ENCODE data around the gene KSR1. TPM values are rescaled to one million over a fixed set of nuclear protein-coding genes. Genes with fewer than 3 reads are reported as not detected.
"Not testable (repeated sequence)": the region's sequence is repeated elsewhere in the genome, so short reads cannot be mapped to it uniquely, and the experiment has no call there.

Gene KSR1
- total and polyA plus RNA-seq, 9 of the 15 experiments (the other 6 are each of a cell fraction or from before 2014, with no cell fraction given), result 1.4 to 51.7 (median 18.4) TPM

DNA sequence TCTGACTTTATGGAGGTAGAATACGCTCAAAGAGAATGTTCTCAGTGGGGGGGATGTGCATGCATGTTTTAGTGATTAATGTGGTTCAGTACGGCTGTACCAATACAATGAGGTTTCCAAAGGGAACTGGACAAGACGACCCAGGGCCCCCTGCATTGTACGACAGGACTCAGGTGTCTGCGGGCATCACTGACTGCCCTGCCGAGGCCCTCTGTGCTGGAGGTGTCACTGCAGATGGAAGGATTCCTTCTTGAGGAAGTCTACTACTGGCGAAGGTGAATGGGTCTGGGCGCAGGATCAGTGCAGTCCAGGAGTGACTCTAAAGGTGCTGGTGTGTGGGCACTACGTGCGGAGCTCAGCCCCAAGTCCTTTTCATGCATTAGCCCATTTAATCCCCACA is 171.3 kb downstream of the KSR1 start:
- H3K79me2 ChIP-seq (ENCODE audit: control insufficient read depth, insufficient read depth, low read length), result no peaks in the 10 kb centered on the region
- peaks cover 2 to 13% of the 10 kb centered on the region in 2 experiments for H3K4me1 ChIP-seq (replicated peaks in 1 of 2; ENCODE audit: control insufficient read depth in 2 of 2, insufficient read depth in 2 of 2, low read length in 2 of 2)
- no peaks in the 10 kb centered on the region; the same call in 1 of the 2 replicates for H4K20me1 ChIP-seq (replicated peaks; ENCODE audit: control insufficient read depth, insufficient read depth, low read length)
- ChIA-PET POLR2A (interaction anchor here (0.8 kb wide), 1 partner anchor 309 kb away, joined by 5 read pairs; no protein-coding TSS in a partner anchor), CTCF (ENCODE audit: low intra/inter-chr PET ratio) (no interaction called here)
- H3K9me1 ChIP-seq (ENCODE audit: control insufficient read depth, insufficient read depth, low read length), result no peaks in the 10 kb centered on the region
- ATAC-seq (no peak; the same call in 1 of the 3 replicates), FAIRE-seq (no peak), DNase-seq (ENCODE audit: extremely low read depth in 1 of 4, low spot score in 3 of 4) (no peak)
- 83% methylated on average over 10 of the region's 10 CpGs for WGBS (ENCODE audit: insufficient coverage, low coverage, missing lambda C conversion rate)
- no peaks in the 10 kb centered on the region for H3K27me3 ChIP-seq (ENCODE audit: control insufficient read depth in 2 of 2, insufficient read depth in 2 of 2, low read length in 2 of 2)
- H3K4me2 ChIP-seq (ENCODE audit: insufficient read depth, low read length), result no peak overlapping the region
- in situ Hi-C loops (cut with MboI) (no loop called here), intact Hi-C loops (cut with micrococcal nuclease) (no loop called here)
- H3K9me3 ChIP-seq (replicated peaks; ENCODE audit: control insufficient read depth, insufficient read depth, low read depth, low read length), result no peaks in the 10 kb centered on the region
- no peak overlapping the region for H2AFZ ChIP-seq (ENCODE audit: low read depth, low read length)
- H3K9ac ChIP-seq (ENCODE audit: insufficient read depth in 1 of 2, low read depth in 2 of 2, low read length in 2 of 2), result no peak overlapping the region
- H3K4me3 ChIP-seq, result no peak overlapping the region
- no TSS peak for BruUV-seq (replicated peaks)
- no peak for TF ChIP-seq TRIM28 (IDR thresholded peaks at IDR 0.05)
- TF ChIP-seq PCBP2 (IDR thresholded peaks at IDR 0.05; ENCODE audit: low read depth, low read length, poor library complexity, severe bottlenecking), result no peak
- peak; percentile 81 for TF ChIP-seq POLR2AphosphoS2 (IDR thresholded peaks at IDR 0.05; ENCODE audit: low read length)
- TF ChIP-seq CHD2 (IDR thresholded peaks at IDR 0.05; ENCODE audit: low read depth, low read length), result no peak
- H3K27ac ChIP-seq (ENCODE audit: extremely low read depth, low read depth, low read length), result no peak overlapping the region
- H3K36me3 ChIP-seq (ENCODE audit: control insufficient read depth, insufficient read depth, low read length), result peaks cover 37% of the 10 kb centered on the region; the same call in 2 of the 3 replicates

DNA sequence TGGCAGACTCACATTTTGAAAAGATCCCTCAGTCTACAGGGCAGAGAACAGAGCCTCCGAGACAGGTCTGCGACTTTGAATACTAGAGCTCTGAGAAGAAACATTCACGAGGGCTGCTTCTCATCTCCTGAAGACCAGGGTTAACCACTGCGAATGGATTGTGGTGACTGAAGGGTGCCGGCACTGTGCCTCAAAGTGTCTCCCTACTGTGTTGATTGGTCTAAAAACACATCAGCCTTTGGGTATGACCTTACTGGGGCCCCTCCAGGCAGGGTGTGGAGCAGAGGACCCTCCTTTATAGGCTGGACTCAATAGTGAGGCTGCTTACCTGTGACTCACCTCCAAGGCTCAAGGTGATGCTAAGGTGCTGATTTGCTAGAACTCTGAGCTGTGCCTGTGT is 172.1 kb downstream of the KSR1 start:
- no peaks in the 10 kb centered on the region for H3K27me3 ChIP-seq (ENCODE audit: control insufficient read depth in 2 of 2, insufficient read depth in 2 of 2, low read length in 2 of 2)
- H3K4me2 ChIP-seq (ENCODE audit: insufficient read depth, low read length), result no peak overlapping the region
- H3K79me2 ChIP-seq (ENCODE audit: control insufficient read depth, insufficient read depth, low read length), result no peaks in the 10 kb centered on the region
- no peak overlapping the region for H3K4me3 ChIP-seq
- no peaks in the 10 kb centered on the region for H3K9me3 ChIP-seq (replicated peaks; ENCODE audit: control insufficient read depth, insufficient read depth, low read depth, low read length)
- peaks cover 28% of the 10 kb centered on the region; the same call in 2 of the 3 replicates for H3K36me3 ChIP-seq (ENCODE audit: control insufficient read depth, insufficient read depth, low read length)
- FAIRE-seq (no peak), ATAC-seq (no peak), DNase-seq (ENCODE audit: extremely low read depth in 1 of 4, low spot score in 3 of 4) (no peak)
- no peaks in the 10 kb centered on the region; the same call in 1 of the 2 replicates for H4K20me1 ChIP-seq (replicated peaks; ENCODE audit: control insufficient read depth, insufficient read depth, low read length)
- no peaks in the 10 kb centered on the region for H3K9me1 ChIP-seq (ENCODE audit: control insufficient read depth, insufficient read depth, low read length)
- intact Hi-C loops (cut with micrococcal nuclease), result no loop called here
- H3K4me1 ChIP-seq (replicated peaks in 1 of 2; ENCODE audit: control insufficient read depth in 2 of 2, insufficient read depth in 2 of 2, low read length in 2 of 2), result peaks cover 11 to 22% of the 10 kb centered on the region in 2 experiments
- H3K27ac ChIP-seq (ENCODE audit: extremely low read depth, low read depth, low read length), result no peak overlapping the region
- no peak overlapping the region for H3K9ac ChIP-seq (ENCODE audit: insufficient read depth in 1 of 2, low read depth in 2 of 2, low read length in 2 of 2)
- ChIA-PET CTCF (ENCODE audit: low intra/inter-chr PET ratio) (no interaction called here), POLR2A (interaction anchor here (0.6 to 0.8 kb wide), 3 partner anchors 126 to 310 kb away, joined by 3 to 5 read pairs (median 3); no protein-coding TSS in a partner anchor)
- BruUV-seq (replicated peaks), result no TSS peak
- TF ChIP-seq RBM39 (optimal IDR thresholded peaks at IDR 0.05; ENCODE audit: low read depth, low read length) (no peak), PHF20 (IDR thresholded peaks at IDR 0.05; ENCODE audit: partially characterized antibody) (no peak), SETDB1 (IDR thresholded peaks at IDR 0.05; ENCODE audit: low read length) (no peak), ZNF444 (CRISPR knock-in tag; IDR thresholded peaks at IDR 0.05) (no peak), RHOXF2B (CRISPR knock-in tag; conservative IDR thresholded peaks at IDR 0.05) (no peak)
- TF ChIP-seq, protein P1, sequence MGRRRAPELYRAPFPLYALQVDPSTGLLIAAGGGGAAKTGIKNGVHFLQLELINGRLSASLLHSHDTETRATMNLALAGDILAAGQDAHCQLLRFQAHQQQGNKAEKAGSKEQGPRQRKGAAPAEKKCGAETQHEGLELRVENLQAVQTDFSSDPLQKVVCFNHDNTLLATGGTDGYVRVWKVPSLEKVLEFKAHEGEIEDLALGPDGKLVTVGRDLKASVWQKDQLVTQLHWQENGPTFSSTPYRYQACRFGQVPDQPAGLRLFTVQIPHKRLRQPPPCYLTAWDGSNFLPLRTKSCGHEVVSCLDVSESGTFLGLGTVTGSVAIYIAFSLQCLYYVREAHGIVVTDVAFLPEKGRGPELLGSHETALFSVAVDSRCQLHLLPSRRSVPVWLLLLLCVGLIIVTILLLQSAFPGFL (CRISPR knock-in tag; IDR thresholded peaks at IDR 0.05), result no peak
- WGBS (ENCODE audit: insufficient coverage, low coverage, missing lambda C conversion rate), result 89% methylated on average over 5 of the region's 5 CpGs
- in situ Hi-C loops (cut with MboI), result no loop called here
- H2AFZ ChIP-seq (ENCODE audit: low read depth, low read length), result no peak overlapping the region

DNA sequence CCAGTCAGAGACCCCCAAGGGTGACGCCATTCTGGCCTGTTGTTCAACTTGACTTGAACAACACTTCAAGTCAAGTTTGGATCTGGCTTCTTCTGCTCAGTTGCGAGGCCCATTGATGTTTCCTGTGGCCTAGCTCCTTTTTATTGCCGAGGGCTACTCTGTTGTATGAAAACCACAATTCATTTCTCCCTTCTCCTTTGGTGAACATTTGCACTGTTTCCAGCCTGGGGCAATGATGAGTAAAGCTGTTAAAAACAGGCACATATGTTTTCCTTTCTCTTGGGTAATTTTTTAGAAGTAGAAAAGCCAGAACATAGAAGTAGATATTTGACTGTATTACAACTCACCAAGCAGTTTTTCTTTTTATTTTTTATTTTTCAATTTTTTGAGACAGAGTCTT is 173.0 kb downstream of the KSR1 start:
- H3K9me1 ChIP-seq (ENCODE audit: control insufficient read depth, insufficient read depth, low read length); H3K4me2 ChIP-seq (ENCODE audit: insufficient read depth, low read length); FAIRE-seq; H3K4me3 ChIP-seq; H3K79me2 ChIP-seq (ENCODE audit: control insufficient read depth, insufficient read depth, low read length); BruUV-seq (replicated peaks); H3K27ac ChIP-seq (ENCODE audit: extremely low read depth, low read depth, low read length); H3K9ac ChIP-seq (ENCODE audit: insufficient read depth in 1 of 2, low read depth in 2 of 2, low read length in 2 of 2); ATAC-seq; H3K27me3 ChIP-seq (ENCODE audit: control insufficient read depth in 2 of 2, insufficient read depth in 2 of 2, low read length in 2 of 2); DNase-seq (ENCODE audit: extremely low read depth in 1 of 4, low spot score in 3 of 4); H3K9me3 ChIP-seq (replicated peaks; ENCODE audit: control insufficient read depth, insufficient read depth, low read depth, low read length); H4K20me1 ChIP-seq (replicated peaks; ENCODE audit: control insufficient read depth, insufficient read depth, low read length); intact Hi-C loops (cut with micrococcal nuclease); CTCF ChIA-PET (ENCODE audit: low intra/inter-chr PET ratio); H2AFZ ChIP-seq (ENCODE audit: low read depth, low read length); in situ Hi-C loops (cut with MboI): not testable (repeated sequence)
- Histone ChIP-seq H3K36me3 (ENCODE audit: control insufficient read depth, insufficient read depth, low read length) (peaks cover 20% of the 10 kb centered on the region; the same call in 2 of the 3 replicates), H3K4me1 (replicated peaks in 1 of 2; ENCODE audit: control insufficient read depth in 2 of 2, insufficient read depth in 2 of 2, low read length in 2 of 2) (peaks cover 19 to 30% of the 10 kb centered on the region in 2 experiments)
- WGBS (ENCODE audit: insufficient coverage, low coverage, missing lambda C conversion rate), result 84% methylated on average over 3 of the region's 3 CpGs
- POLR2A ChIA-PET, result interaction anchor here (1.1 kb wide), 1 partner anchor 24 kb away, joined by 3 read pairs; no protein-coding TSS in a partner anchor
